HG02981 (cell line): ENCODE data around the gene TEX9.

Experiments used
- ATAC-seq: cut with Tn5 transposase; IDR thresholded peaks from one replicate; pipeline ENCODE4 v1.9.1; 2021; ENCODE audit warnings: mild to moderate bottlenecking, moderate library complexity; ENCODE audit not compliant: unreplicated experiment

TEX9 gene

DNA sequence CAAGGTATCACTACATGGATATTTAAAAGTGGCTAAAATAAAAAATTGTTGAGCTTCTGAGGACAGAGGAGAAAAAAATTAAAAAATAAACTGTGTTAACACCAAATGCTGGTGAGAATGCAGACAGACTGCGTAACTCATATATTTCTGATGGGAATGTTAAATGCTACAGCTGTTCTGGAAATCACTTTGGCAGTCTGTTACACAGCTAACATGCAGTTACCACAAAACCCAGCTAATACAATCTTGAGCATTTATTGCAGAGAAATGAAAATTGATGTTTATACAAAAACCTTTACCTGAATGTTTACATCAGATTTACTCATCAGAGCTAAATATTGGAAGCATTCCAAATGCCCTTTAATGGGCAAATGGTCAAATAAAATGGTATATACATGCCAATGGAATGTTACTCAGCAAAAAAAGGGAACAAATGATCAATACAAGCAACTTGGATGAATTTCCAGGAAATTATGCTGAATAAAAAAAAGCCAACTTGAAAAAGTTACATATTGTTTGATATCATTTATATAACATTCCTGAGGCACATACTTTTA lies 75.1 kb downstream of the TEX9 start:
- no peak for ATAC-seq

DNA sequence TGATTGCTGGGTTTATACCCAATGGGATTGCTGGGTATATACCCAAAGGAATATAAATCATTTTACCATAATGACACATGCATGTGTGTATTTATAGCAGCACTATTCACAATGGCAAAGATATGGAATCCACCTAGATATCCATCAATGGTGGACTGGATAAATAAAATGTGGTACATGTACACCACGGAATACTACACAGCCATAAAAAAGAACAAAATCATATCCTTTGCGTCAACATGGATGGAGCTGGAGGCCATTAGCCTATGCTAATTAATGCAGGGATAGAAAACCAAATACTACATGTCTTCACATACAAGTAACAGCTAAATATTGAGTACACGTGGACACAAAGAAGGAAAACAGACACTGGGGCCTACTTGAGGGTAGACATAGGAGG lies 77.1 kb downstream of the TEX9 start:
- ATAC-seq, result no peak

DNA sequence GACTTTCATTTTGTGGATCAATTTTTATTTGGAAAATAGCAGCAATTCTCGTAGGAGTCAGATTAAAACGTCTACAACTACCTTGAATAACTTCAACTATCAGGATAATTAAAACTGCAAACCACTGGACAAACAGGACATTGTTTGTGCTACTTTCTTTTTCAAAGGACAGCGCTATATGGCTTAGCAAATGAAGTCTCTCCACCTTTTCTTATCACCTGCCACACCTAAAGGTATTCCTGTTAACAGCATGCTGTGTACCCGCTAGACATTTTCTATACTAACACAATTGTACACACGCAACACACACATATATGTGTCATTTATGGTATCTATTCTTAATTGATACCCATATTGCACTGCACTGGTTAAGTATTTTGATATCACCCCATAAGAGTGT lies 80.5 kb downstream of the TEX9 start:
- ATAC-seq, result no peak

DNA sequence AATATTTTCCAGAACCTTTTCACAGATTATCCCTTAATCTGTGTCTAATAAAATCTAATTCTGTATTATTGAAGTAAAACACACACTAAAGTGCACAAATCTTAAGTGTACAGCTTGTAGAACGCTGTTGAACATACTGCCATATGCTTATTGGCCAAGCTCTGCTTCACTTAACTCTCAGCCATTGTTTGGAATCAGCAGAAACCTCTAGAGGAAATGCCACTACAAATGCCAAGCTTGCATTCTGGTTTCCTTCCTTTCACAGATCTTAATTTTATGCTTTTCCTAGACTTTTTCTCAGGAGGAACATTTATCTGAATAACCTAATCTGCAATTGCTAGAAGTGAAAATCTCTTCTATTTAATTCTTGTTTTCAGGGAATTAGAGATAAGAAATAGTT lies 89.6 kb downstream of the TEX9 start:
- ATAC-seq, result no peak

DNA sequence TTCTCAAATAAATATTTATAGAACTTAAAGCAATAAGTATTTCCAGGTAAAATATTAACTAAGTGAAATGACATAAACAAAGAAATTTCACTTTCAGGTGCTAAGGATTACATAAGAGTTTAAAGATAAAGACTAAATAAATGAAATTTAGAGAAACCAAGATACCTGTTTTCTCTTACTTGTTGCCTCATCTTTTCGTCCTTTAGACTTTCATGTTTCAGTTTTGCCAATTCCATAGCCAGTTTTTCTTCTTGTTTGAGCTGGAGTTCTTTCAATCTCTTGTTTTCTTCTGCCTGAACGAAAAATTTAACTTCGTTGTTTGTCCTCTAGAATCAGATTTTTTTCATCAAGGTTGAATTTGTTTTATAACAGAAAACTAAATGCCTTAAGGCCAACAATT lies 91.0 kb downstream of the TEX9 start:
- ATAC-seq, result no peak

DNA sequence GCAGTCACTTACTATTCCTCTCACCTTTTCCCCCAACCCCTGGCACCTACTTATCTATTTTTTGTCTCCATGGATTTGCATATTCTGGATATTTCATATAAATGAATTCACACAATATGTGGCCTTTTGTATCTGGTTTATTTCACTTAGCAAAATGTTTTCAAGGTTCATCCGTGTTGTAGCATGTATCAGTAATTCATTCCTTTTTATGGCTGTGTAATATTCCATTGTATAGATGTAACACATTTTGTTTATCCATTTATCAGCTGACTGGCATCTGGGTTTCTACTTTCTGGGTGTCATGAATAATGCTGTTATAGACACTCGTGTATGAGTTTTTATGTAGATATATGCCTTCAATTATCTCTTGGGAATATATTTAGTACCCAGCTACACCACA lies 93.9 kb downstream of the TEX9 start:
- no peak for ATAC-seq

DNA sequence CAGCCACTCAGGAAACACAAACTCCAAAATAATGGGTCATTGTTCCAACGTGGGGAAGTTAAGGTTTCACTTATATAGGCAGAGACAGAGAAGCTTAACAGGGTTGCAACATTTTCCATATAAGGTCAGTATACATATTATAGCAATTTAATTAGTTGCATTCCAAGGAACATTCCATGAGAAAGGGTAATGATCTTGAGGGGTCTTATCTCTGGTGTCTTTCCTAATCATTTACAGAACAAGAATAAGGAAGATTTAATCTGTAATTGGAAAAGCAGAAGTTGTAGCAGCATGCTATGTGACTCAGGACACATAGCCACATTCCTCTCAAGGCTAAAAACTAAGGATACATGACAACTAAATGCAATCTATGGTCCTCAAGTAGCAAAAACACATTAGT lies 94.8 kb downstream of the TEX9 start:
- no peak for ATAC-seq

DNA sequence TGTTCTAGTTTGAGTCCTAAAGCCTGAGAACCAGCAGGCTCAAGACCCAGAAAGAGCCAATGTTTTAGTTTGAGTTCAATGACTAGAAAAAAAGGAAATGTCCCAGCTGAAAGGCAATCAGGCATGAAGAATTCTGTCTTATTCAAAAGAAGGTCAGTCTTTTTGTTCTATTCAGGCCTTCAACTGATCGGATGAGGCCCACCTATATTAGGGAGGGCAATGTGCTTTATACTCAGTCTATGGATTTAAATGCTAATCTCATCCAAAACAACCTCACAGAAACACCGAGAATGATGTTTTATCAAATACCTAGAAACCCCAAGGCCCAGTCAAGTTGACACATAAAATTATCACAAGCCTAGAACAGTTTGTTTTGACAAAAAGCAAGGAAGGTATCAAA lies 95.7 kb downstream of the TEX9 start:
- no peak for ATAC-seq

DNA sequence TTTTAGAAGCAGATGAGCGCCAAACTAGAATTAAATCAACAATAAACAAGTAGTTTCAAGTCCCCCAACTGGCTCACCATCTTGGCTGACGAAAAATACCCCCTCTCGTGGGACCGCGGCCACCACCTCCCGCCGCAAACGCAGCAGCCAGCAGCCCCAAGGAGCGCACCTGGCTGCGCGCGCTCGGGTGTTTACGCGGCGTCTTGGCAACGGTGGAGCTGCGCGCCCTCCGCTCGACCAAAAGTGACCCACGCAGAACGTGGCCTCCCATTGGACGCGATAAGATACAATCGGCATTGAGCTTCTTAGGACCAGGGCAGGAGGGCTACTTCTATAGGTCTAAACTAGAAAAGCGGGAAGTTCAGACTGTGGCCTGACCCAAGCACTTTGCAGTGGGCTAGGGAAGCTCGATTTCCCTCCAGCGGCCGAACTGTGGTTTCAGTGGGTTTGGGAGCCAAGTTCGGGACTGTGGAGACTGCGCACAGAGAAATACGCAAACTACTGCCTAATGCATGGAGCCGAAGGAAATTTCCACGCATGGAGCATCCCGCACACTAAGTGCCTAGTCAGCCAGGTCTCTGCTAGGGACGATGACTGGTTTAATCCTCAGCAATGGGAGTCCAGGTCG lies 99.8 kb downstream of the TEX9 start, which contains the start of gene MNS1:
MNS1 (minus strand) TSS at position 245 of the 628 bp plus-strand sequence; CDS start at position 80, 165 bp downstream.
- ATAC-seq, result peak; percentile 98

DNA sequence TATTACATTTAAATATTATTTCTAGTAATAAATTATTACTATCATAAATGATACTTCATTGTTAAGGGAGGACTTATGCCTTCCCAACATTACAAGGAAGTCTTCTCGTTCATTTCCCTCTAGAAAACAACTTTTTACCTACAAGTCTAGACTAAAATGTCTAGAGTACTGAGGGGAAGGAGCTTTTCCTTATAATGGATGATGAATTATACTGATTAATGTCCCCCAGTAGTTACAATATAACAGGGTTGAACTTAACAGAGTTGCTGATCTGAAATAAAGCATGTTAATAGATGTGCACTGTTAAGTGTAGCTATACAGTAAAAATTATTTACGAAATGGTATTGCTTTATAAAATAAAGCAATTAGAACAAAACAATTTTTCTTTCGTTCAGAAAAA lies 102.4 kb downstream of the TEX9 start:
- ATAC-seq, result no peak

DNA sequence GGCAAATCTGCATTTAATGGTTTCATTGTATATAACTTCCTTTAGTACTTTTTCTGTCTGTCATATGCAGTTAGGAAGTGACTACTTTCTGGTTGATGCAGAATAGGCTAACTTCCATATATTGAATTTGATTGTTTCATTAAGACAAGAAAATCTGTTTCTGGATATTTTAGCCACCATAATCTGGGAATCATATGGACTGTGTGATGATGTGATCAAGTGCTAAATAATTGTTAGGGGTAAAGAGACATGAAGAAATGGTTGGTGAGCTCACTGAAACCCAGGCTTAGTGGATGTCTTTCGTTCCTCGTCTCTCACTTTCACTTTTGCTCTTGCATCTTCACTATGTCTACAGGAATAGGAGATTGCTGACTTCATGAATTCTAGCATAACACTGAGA lies 103.2 kb downstream of the TEX9 start:
- peak; percentile 44 for ATAC-seq

DNA sequence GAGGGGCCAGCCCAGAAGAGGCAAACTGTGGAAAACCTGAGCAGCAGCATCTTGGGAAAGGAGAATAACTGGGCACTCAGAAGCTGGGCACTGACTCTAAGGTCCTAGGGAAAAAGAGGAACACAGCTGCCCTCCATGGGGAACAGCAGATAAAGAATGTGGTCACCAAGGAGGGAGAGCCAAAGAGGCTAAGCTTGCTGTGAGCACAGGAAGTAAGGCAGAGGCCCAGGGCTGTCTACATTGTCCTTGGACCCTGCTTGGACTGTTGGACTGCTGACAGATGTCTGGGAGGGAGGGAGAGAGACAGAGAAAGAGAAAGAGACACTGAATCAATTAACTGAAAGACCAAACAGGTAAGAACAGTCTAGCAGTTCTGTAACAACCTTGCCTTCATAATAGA lies 104.3 kb downstream of the TEX9 start:
- ATAC-seq, result no peak

DNA sequence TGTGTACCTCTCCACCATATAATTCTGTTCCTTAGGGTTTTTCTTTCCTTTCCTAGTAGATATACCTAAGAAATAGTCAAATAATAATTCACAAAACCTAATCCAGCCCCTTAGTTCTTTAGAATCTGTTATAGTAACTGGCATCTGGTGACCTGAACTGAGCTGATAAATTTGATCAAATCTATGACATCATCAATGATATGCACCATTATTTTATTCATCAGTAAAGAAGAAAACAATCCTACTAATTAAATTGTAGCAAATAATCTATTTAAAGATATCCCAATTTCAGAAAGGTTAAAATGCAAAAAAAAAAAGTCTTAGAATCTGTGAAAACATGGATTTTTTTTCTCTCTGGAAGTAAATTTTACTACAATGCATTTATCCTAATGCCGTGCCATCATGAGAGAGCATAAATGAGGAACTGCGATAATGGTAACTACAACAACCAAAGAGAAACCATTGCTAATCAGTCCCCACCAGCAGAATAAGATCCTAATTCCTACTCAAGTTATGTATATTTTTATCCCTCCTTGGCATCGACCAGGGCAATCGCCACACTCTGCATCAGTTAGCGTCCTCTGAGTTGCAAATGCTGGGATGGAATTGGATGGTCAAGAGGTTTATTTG lies 106.3 kb downstream of the TEX9 start:
- ATAC-seq, result no peak

DNA sequence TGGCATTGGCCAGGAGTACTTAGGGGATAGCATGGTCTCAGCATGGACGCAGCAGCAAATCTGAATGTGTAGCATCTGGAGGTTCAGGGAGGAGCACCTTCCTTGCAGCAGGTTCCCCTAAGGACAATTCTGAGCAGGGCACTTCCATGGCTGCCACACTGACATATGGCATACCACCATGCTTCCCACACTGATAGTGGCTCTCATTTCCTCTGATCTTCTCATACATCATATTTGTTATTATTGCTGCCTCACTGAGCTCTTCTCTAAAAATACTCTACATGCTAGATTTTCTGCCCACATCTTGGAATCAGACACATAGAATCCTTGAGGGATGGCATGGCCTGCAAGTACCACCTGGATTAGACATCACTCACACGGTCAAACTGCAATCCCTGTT lies 107.1 kb downstream of the TEX9 start:
- no peak for ATAC-seq

DNA sequence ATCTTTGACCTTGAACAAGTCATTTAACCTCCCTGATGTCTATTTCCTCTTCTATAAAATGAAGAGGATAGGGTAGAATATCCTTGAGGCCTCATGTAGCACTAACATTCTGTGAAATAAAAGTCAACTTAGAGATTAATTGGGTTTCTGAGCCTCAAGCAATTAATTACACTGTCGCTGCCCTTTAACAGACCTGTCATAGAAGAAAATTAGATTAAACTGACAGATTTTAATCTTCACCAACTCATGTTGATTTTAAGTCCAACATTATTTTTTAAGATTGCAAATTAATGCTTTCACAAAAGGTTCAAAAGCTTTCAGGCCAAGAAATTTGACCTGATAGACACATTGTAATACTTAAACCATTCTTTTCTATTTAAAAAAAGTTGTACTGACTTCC lies 107.8 kb downstream of the TEX9 start:
- ATAC-seq, result no peak

DNA sequence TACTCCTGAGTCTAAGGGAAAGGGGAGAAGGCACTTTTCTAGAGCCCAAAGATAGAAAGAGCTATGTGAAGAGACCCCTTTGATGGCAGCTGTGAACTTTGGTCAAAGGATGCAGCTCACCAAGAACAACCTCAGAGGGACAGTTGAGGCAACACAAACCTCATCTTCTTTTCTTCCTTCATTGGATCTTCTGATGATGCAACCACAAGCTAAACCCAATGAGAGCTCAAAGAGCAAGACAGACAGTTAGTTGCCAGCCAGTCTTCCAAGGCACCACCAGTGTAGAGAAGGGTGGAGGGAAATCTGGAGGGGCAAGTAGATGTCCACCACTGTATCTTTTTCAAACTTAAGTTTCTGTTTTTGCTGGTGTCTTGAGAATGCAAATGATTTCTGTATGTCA lies 110.1 kb downstream of the TEX9 start:
- ATAC-seq, result no peak
